HG02943 (cell line): ENCODE results near the gene ADAM22.
"Not testable (repeated sequence)": the region's sequence is repeated elsewhere in the genome, so short reads cannot be mapped to it uniquely, and the experiment has no call there.

Source experiments
- ATAC-seq: cut with Tn5 transposase; IDR thresholded peaks from one replicate; pipeline ENCODE4 v1.9.1; 2021; ENCODE audit warnings: mild to moderate bottlenecking, low read depth, moderate library complexity; ENCODE audit not compliant: unreplicated experiment

The ADAM22 gene

GRCh38 chr7:87945926-87946325 lies 11.9 kb downstream of the ADAM22 start:
- not testable (repeated sequence) for ATAC-seq

- no peak for ATAC-seq
These were observed 14.3 kb downstream of the ADAM22 start for GRCh38 chr7:87948371-87948770.

- ATAC-seq = no peak
These were observed 25.3 kb downstream of the ADAM22 start for GRCh38 chr7:87959336-87959735.

- ATAC-seq = no peak
These were observed 26.2 kb downstream of the ADAM22 start for GRCh38 chr7:87960239-87960638.

GRCh38 chr7:87961754-87962153 lies 27.7 kb downstream of the ADAM22 start:
- ATAC-seq = no peak

GRCh38 chr7:87966271-87966670 lies 32.2 kb downstream of the ADAM22 start:
- no peak for ATAC-seq

GRCh38 chr7:87968021-87968420 lies 34.0 kb downstream of the ADAM22 start:
- no peak for ATAC-seq

- ATAC-seq = no peak
These were observed 48.1 kb downstream of the ADAM22 start for GRCh38 chr7:87982116-87982515.

GRCh38 chr7:87984088-87984487 lies 50.0 kb downstream of the ADAM22 start:
- ATAC-seq = no peak

- ATAC-seq = no peak
These were observed 59.2 kb downstream of the ADAM22 start for GRCh38 chr7:87993269-87993668.

GRCh38 chr7:87999261-87999660 lies 65.2 kb downstream of the ADAM22 start:
- ATAC-seq = no peak

GRCh38 chr7:88001744-88002530 lies 67.9 kb downstream of the ADAM22 start:
- no peak for ATAC-seq

- no peak for ATAC-seq
These were observed 68.6 kb downstream of the ADAM22 start for GRCh38 chr7:88002617-88003016.

- ATAC-seq = no peak
These were observed 69.5 kb downstream of the ADAM22 start for GRCh38 chr7:88003581-88003980.

- no peak for ATAC-seq
These were observed 71.1 kb downstream of the ADAM22 start for GRCh38 chr7:88005191-88005590.

GRCh38 chr7:88009651-88010050 lies 75.6 kb downstream of the ADAM22 start:
- ATAC-seq = no peak

GRCh38 chr7:88012086-88012485 lies 78.0 kb downstream of the ADAM22 start:
- ATAC-seq = no peak

- no peak for ATAC-seq
These were observed 79.9 kb downstream of the ADAM22 start for GRCh38 chr7:88013981-88014380.

GRCh38 chr7:88014581-88014980 lies 80.5 kb downstream of the ADAM22 start:
- ATAC-seq = no peak

GRCh38 chr7:88015309-88015708 lies 81.3 kb downstream of the ADAM22 start:
- no peak for ATAC-seq

- ATAC-seq = no peak
These were observed 84.5 kb downstream of the ADAM22 start for GRCh38 chr7:88018501-88018900.

GRCh38 chr7:88020953-88021665 lies 87.1 kb downstream of the ADAM22 start:
- no peak for ATAC-seq
